Measurements from ENCODE around the gene SOX4.

- TF ChIP-seq CTCF (tag by site-specific recombination; IDR thresholded peaks at IDR 0.05) (no peak), YY1 (tag by site-specific recombination; IDR thresholded peaks at IDR 0.05) (no peak), KLF16 (tag by site-specific recombination; IDR thresholded peaks at IDR 0.05) (no peak), MZF1 (tag by site-specific recombination; IDR thresholded peaks at IDR 0.05; ENCODE audit: borderline replicate concordance) (no peak), ZBTB44 (tag by site-specific recombination; IDR thresholded peaks at IDR 0.05) (no peak), ZBTB21 (tag by site-specific recombination; IDR thresholded peaks at IDR 0.05) (no peak)
Observed at GRCh38 chr6:21614226-21614625, 20.7 kb downstream of the SOX4 start.
